ENCODE results near the gene AKR1C4.

Gene AKR1C4

GRCh38 chr10:5196702-5197113 lies at the start of gene AKR1C4:
Gene AKR1C4, plus strand, starts transcription at chr10:5196837. Its CDS starts 31 bp downstream, at chr10:5196868.
- in situ Hi-C loops (cut with MboI; ENCODE audit: low sequenced_read_pairs, unreplicated experiment), result no loop called here
- DNase-seq (ENCODE audit: low spot score), result no peak
- no peak for TF ChIP-seq CTCF (IDR thresholded peaks at IDR 0.05; ENCODE audit: borderline replicate concordance, control extremely low read depth, extremely low read depth, insufficient read depth, missing control alignments)

GRCh38 chr10:5146920-5147254 lies 49.8 kb upstream of the AKR1C4 start:
- no peak for DNase-seq (ENCODE audit: low spot score)
- no peak for TF ChIP-seq CTCF (IDR thresholded peaks at IDR 0.05; ENCODE audit: borderline replicate concordance, control extremely low read depth, extremely low read depth, insufficient read depth, missing control alignments)
- in situ Hi-C loops (cut with MboI; ENCODE audit: low sequenced_read_pairs, unreplicated experiment), result no loop called here

GRCh38 chr10:5147255-5147980 lies 49.2 kb upstream of the AKR1C4 start:
- in situ Hi-C loops (cut with MboI; ENCODE audit: low sequenced_read_pairs, unreplicated experiment), result no loop called here
- no peak for TF ChIP-seq CTCF (IDR thresholded peaks at IDR 0.05; ENCODE audit: borderline replicate concordance, control extremely low read depth, extremely low read depth, insufficient read depth, missing control alignments)
- DNase-seq (ENCODE audit: low spot score), result no peak

GRCh38 chr10:5147981-5148677 lies 48.5 kb upstream of the AKR1C4 start:
- DNase-seq (ENCODE audit: low spot score), result no peak
- no peak for TF ChIP-seq CTCF (IDR thresholded peaks at IDR 0.05; ENCODE audit: borderline replicate concordance, control extremely low read depth, extremely low read depth, insufficient read depth, missing control alignments)
- in situ Hi-C loops (cut with MboI; ENCODE audit: low sequenced_read_pairs, unreplicated experiment), result no loop called here

- DNase-seq (ENCODE audit: low spot score), result no peak
- in situ Hi-C loops (cut with MboI; ENCODE audit: low sequenced_read_pairs, unreplicated experiment), result no loop called here
- no peak for TF ChIP-seq CTCF (IDR thresholded peaks at IDR 0.05; ENCODE audit: borderline replicate concordance, control extremely low read depth, extremely low read depth, insufficient read depth, missing control alignments)
These were observed 48.0 kb upstream of the AKR1C4 start for GRCh38 chr10:5148678-5149032.

GRCh38 chr10:5151076-5151475 lies 45.6 kb upstream of the AKR1C4 start:
- DNase-seq (ENCODE audit: low spot score), result no peak
- in situ Hi-C loops (cut with MboI; ENCODE audit: low sequenced_read_pairs, unreplicated experiment), result no loop called here
- TF ChIP-seq CTCF (IDR thresholded peaks at IDR 0.05; ENCODE audit: borderline replicate concordance, control extremely low read depth, extremely low read depth, insufficient read depth, missing control alignments), result no peak

All from GM13976 (cell line).